ENCODE measurements around the gene PIP4K2C.

GRCh38 chr12:57622293-57623245, 31.6 kb downstream of the PIP4K2C start:
- TF ChIP-seq, protein P1, sequence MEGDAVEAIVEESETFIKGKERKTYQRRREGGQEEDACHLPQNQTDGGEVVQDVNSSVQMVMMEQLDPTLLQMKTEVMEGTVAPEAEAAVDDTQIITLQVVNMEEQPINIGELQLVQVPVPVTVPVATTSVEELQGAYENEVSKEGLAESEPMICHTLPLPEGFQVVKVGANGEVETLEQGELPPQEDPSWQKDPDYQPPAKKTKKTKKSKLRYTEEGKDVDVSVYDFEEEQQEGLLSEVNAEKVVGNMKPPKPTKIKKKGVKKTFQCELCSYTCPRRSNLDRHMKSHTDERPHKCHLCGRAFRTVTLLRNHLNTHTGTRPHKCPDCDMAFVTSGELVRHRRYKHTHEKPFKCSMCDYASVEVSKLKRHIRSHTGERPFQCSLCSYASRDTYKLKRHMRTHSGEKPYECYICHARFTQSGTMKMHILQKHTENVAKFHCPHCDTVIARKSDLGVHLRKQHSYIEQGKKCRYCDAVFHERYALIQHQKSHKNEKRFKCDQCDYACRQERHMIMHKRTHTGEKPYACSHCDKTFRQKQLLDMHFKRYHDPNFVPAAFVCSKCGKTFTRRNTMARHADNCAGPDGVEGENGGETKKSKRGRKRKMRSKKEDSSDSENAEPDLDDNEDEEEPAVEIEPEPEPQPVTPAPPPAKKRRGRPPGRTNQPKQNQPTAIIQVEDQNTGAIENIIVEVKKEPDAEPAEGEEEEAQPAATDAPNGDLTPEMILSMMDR (conservative IDR thresholded peaks at IDR 0.05), result 0 out of 2 replicates have a peak, but pooled peaks have one; percentile 13
- no peak for TF ChIP-seq EZH2 (IDR thresholded peaks at IDR 0.05; ENCODE audit: low read depth)

Measured in PC-9 (cell line).